Measurements from ENCODE around the gene PHKB.

PHKB gene

DNA sequence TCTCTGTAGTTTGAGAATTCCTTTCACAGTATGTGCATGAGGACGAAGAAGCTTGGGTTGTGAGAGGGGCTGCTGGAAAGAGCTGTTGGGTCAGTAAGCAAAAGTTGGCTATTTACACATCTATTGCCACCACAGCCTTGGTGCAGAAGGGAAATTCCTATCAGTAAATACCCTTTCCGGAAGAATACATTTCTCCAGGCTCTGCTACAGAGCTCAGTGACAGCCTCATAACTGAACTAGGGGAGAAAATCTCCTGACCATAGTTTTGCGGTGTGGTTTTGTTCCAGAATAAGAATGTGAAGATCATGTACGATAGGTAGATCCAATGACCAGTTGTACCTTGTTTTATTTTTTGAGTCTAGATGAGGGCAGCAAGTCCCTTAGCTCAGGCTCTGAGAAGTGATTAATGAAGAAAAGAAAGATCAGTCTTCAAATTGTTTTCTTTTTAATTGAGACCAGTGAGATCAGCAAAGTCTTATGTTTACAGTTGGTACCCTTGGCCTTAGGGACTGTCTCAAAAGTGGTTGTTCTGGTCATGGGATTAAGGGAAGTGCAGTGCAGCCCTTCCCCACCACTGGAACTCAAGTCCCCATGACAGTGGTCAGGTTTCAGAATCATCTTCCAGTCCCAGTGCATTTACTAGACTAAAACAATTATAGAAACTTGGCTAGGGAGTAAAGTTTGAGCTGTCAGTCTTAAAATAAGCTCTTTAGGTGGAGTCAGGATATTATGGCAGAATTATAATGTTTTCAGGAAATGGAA, 123.5 kb downstream of the PHKB start:
- no peak for FAIRE-seq
- no peak for DNase-seq (ENCODE audit: insufficient read length, low spot score)
- TF ChIP-seq, protein P1, sequence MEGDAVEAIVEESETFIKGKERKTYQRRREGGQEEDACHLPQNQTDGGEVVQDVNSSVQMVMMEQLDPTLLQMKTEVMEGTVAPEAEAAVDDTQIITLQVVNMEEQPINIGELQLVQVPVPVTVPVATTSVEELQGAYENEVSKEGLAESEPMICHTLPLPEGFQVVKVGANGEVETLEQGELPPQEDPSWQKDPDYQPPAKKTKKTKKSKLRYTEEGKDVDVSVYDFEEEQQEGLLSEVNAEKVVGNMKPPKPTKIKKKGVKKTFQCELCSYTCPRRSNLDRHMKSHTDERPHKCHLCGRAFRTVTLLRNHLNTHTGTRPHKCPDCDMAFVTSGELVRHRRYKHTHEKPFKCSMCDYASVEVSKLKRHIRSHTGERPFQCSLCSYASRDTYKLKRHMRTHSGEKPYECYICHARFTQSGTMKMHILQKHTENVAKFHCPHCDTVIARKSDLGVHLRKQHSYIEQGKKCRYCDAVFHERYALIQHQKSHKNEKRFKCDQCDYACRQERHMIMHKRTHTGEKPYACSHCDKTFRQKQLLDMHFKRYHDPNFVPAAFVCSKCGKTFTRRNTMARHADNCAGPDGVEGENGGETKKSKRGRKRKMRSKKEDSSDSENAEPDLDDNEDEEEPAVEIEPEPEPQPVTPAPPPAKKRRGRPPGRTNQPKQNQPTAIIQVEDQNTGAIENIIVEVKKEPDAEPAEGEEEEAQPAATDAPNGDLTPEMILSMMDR (IDR thresholded peaks at IDR 0.05; ENCODE audit: insufficient read depth, missing control alignments), result no peak

DNA sequence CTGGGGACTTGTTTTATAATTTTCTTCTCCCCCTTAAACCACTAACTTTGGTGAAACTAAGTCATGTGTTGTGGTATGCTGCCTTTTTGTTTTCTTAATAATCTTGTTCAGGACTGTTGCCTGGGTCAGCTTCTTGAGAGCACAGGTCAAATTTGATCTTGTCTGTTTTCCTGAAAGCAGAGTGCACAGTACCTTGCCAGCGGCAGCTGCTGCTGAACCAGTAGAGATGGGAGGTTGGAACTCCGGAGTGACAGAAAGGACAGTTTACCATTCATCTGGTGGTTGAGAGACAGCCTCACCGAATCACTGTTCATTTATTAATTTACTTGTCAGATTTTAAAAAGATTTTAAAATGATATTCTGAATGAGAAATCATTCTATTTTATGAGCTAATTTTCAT, 125.0 kb downstream of the PHKB start:
- DNase-seq (ENCODE audit: insufficient read length, low spot score), result no peak
- TF ChIP-seq, protein P1 (IDR thresholded peaks at IDR 0.05; ENCODE audit: insufficient read depth, missing control alignments), result no peak
- no peak for FAIRE-seq

DNA sequence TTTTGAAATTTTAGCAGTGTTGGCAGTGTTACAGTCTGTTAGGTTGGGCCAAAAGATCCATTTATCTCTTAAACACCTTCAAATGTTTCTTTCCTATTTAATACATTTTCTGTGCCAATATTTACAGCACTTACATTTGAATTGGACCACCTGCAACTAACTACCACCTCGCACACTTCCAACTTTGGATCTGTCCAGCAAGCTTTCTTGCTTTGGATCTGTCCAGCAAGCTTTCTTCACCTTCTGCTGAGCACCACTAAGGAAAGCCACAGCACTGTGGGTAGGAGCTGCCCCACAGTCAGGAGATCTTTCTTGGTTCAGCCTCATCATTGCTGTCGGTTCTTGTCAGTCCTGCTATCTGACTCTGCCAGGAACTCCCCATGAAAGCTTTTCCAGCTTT, 129.3 kb downstream of the PHKB start:
- DNase-seq (ENCODE audit: insufficient read length, low spot score) (no peak), FAIRE-seq (no peak)
- TF ChIP-seq, protein P1 (IDR thresholded peaks at IDR 0.05; ENCODE audit: insufficient read depth, missing control alignments), result no peak

DNA sequence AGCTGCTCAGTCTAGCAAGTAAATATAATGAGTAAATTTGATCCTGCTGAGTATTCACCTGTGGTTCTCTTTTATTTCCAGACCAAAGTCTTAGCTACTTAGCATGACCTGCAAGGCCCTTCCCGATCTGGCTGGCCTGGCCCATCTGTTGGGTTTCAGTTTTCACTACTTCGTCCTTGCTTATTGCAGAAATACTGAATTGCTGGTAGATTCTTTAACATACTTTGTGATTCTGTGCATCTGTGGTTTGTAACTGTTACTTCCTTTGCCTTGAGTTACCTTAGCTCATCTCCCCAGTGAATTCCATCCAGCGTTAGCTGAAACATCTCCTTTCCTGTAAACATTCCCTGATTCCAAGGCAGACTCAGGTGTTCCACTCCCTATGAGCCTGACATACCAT, 131.1 kb downstream of the PHKB start:
- DNase-seq (ENCODE audit: insufficient read length, low spot score) (no peak), FAIRE-seq (no peak)
- TF ChIP-seq, protein P1 (IDR thresholded peaks at IDR 0.05; ENCODE audit: insufficient read depth, missing control alignments), result no peak

DNA sequence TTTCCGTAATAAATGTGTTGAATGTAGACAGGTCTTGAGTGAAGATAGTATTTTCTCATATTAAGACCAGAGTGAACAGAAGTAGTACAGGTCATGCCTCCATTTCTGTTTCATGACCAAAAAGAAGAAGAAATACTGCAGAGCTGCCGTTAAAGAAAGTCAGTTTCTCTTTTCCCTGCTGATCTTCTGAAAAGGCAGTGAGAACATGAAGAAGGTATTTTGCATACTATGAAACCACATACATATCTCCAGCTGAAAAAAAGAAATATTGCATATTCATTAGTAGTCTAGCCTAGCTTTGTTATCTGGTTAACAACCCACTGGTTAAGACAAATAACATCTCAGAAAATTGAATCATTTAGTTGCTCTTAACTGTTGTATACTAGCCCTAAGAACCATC, 138.4 kb downstream of the PHKB start:
- TF ChIP-seq, protein P1 (IDR thresholded peaks at IDR 0.05; ENCODE audit: insufficient read depth, missing control alignments), result no peak
- DNase-seq (ENCODE audit: insufficient read length, low spot score), result no peak
- no peak for FAIRE-seq

DNA sequence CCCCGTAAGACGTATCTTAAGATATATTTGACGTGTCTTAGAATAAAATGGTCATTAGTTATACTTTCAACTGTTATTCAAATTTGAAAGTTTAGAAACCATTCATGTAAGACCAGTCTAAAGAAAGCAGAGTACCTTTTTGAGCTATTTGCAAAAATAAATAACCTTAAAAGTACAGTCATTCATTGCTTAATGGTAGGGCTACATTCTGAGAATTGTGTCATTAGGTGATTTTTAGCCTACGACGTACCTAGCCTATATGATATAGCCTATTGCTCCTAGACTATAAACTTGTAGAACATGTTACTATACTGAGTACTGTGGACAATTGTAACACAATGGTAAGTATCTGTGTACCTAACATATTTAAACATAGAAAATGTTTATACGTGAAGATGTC, 139.2 kb downstream of the PHKB start:
- TF ChIP-seq, protein P1 (IDR thresholded peaks at IDR 0.05; ENCODE audit: insufficient read depth, missing control alignments), result no peak
- FAIRE-seq (no peak), DNase-seq (ENCODE audit: insufficient read length, low spot score) (no peak)

DNA sequence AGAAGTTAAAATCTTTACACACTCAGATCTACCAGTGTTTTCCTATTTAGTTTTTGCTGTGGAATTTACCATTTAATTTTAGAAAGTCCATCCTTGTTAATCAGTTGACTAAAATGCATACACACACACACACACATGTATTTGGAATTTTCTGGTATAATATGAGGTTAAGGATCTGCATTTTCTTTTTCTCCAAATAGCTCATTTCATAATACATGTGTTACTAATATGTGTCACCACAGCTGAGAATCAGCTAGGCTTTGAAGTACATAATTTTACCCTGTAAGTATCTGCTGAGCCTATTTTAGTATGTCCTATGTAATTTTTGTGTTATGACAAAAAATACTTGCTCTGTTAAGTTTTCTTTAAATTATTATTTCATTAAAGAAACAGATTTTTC, 143.2 kb downstream of the PHKB start:
- TF ChIP-seq, protein P1 (IDR thresholded peaks at IDR 0.05; ENCODE audit: insufficient read depth, missing control alignments), result no peak
- DNase-seq (ENCODE audit: insufficient read length, low spot score), result no peak
- no peak for FAIRE-seq

Measured in D721Med (cell line).